Erythroblast (primary cell): Measurements from ENCODE around the gene IL36B.

ENCODE experiments used
- GATA1 ChIP-seq: IDR thresholded peaks from 2 replicates; pipeline ENCODE4 v1.6.1; 2011; ENCODE audit warnings: low read depth, mild to moderate bottlenecking, control low read depth, low read length, moderate library complexity
- POLR2A ChIP-seq: IDR thresholded peaks from 2 replicates; pipeline ENCODE4 v1.6.1; 2011; ENCODE audit warnings: mild to moderate bottlenecking, low read length

- TF ChIP-seq POLR2A (no peak), GATA1 (no peak)
These were observed 63.1 kb downstream of the IL36B start for GRCh38 chr2:112989611-112990010.
